ENCODE measurements around the gene SRF. TPM values are rescaled to one million over a fixed set of nuclear protein-coding genes. Genes with fewer than 3 reads are reported as not detected.

The SRF gene
- total and polyA plus RNA-seq, 2 of the 4 experiments (the other 2 are of a cell fraction) = 20.6 to 56.3 TPM

GRCh38 chr6:43180985-43181384 is 9.9 kb downstream of the SRF start:
- Histone ChIP-seq H4K8ac (ENCODE audit: low read depth in 2 of 2, low read length in 2 of 2) (peak overlapping the region; percentile 88 to 97; a peak in 3 of 4 replicates), H3K18ac (ENCODE audit: low read depth, low read length) (no peak overlapping the region), H4K91ac (ENCODE audit: insufficient read depth, low read depth, low read length) (no peak overlapping the region), H2BK120ac (ENCODE audit: low read depth, low read length) (no peak overlapping the region), H4K5ac (ENCODE audit: low read depth, low read length) (no peak overlapping the region), H2BK15ac (ENCODE audit: low read depth, low read length) (no peak overlapping the region), H3K9me1 (ENCODE audit: insufficient read depth, low read length) (peaks cover 2% of the 10 kb centered on the region), H2AK9ac (replicated peaks; ENCODE audit: low read depth, low read length, poor library complexity) (no peak overlapping the region), H3K9me3 (ENCODE audit: control insufficient read depth, insufficient read depth, low read length) (no peaks in the 10 kb centered on the region), H3K56ac (ENCODE audit: extremely low read depth, insufficient read depth, low read length) (no peak overlapping the region), H2BK5ac (ENCODE audit: low read depth, low read length, poor library complexity, severe bottlenecking) (no peak overlapping the region), H3K36me3 (ENCODE audit: control insufficient read depth, insufficient read depth, low read length) (peaks cover 46% of the 10 kb centered on the region), H3K4me2 (ENCODE audit: low read depth, low read length) (no peak overlapping the region), H3K4ac (ENCODE audit: low read depth, low read length) (peak overlapping the region; percentile 27; the same call in 1 of the 2 replicates), H3K4me3 (ENCODE audit: insufficient read depth, low read depth, low read length) (no peak overlapping the region), H3K27ac (ENCODE audit: insufficient read depth, low read length) (no peak overlapping the region), H2AFZ (replicated peaks; ENCODE audit: low read length, poor library complexity) (no peak overlapping the region), H3K14ac (replicated peaks; ENCODE audit: low read depth, low read length) (no peak overlapping the region), H2AK5ac (ENCODE audit: low read depth, low read length) (no peak overlapping the region; the same call in 1 of the 2 replicates), H3K23ac (ENCODE audit: low read depth, low read length) (peak overlapping the region; percentile 65; the same call in 1 of the 2 replicates), H3K9ac (ENCODE audit: low read depth, low read length) (0 out of 2 replicates have a peak overlapping the region, but pooled peaks have one; percentile 9), H3K27me3 (ENCODE audit: control insufficient read depth, insufficient read depth, low read length) (no peaks in the 10 kb centered on the region), H3K79me1 (ENCODE audit: low read depth in 1 of 2, low read length in 2 of 2) (peaks cover 17 to 59% of the 10 kb centered on the region in 2 experiments), H3K4me1 (ENCODE audit: control insufficient read depth, insufficient read depth, low read length) (peaks cover 2% of the 10 kb centered on the region), H4K20me1 (ENCODE audit: insufficient read depth, low read length) (peaks cover 7% of the 10 kb centered on the region), H2BK20ac (ENCODE audit: low read depth, low read length) (no peak overlapping the region)
- in situ Hi-C loops (cut with MboI; ENCODE audit: low sequenced_read_pairs) (no loop called here), intact Hi-C loops (cut with micrococcal nuclease) (no loop called here), dilution Hi-C loops (cut with HindIII; ENCODE audit: low sequenced_read_pairs, unreplicated experiment) (no loop called here)
- DNase-seq (peak; percentile 19), ATAC-seq (ENCODE audit: low read depth) (no peak)
- WGBS, 2 experiments (ENCODE audit: extremely low coverage in 2 of 2, insufficient read length in 1 of 2) = 73% methylated on average over 2 of the region's 5 CpGs; no CpG with 5 or more reads in 1 of the 2 experiments
- no TSS peak for BruUV-seq (replicated peaks)
- TF ChIP-seq POLR2A (IDR thresholded peaks at IDR 0.05; ENCODE audit: low read depth, low read length) (no peak), SMC3 (IDR thresholded peaks at IDR 0.05; ENCODE audit: low read depth, low read length) (no peak), RAD21 (IDR thresholded peaks at IDR 0.05; ENCODE audit: low read length) (no peak), CHD1 (IDR thresholded peaks at IDR 0.05; ENCODE audit: low read depth, low read length) (no peak), MAZ (IDR thresholded peaks at IDR 0.05; ENCODE audit: borderline replicate concordance, low read depth, low read length) (no peak), NFE2L2 (IDR thresholded peaks at IDR 0.05; ENCODE audit: low read depth, low read length) (no peak), RCOR1 (IDR thresholded peaks at IDR 0.05; ENCODE audit: insufficient replicate concordance, low read length) (no peak), CEBPB (IDR thresholded peaks at IDR 0.05; ENCODE audit: low read depth, low read length) (no peak)
- TF ChIP-seq, protein P1, sequence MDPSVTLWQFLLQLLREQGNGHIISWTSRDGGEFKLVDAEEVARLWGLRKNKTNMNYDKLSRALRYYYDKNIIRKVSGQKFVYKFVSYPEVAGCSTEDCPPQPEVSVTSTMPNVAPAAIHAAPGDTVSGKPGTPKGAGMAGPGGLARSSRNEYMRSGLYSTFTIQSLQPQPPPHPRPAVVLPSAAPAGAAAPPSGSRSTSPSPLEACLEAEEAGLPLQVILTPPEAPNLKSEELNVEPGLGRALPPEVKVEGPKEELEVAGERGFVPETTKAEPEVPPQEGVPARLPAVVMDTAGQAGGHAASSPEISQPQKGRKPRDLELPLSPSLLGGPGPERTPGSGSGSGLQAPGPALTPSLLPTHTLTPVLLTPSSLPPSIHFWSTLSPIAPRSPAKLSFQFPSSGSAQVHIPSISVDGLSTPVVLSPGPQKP (IDR thresholded peaks at IDR 0.05; ENCODE audit: borderline replicate concordance, low read depth, low read length) = no peak
- POLR2A ChIA-PET (ENCODE audit: unreplicated experiment) = no interaction called here
- CTCF ChIA-PET = no interaction called here

Data from IMR-90 (cell line).